Immature natural killer cell (primary cell): ENCODE results near the gene MCRIP2. TPM values are rescaled to one million over a fixed set of nuclear protein-coding genes. Genes with fewer than 3 reads are reported as not detected.

Experiments
- DNase-seq, 3 donors: peaks; one replicate each; pipeline ENCODE4 v3.0.0; 2022; ENCODE audit warnings: mixed read lengths in 1 of 3
- H3K27ac Mint-ChIP-seq, 6 donors: one replicate each; pipeline ENCODE4 v1.8.0; 2020; ENCODE audit warnings: mixed read lengths in 6 of 6, mild to moderate bottlenecking in 5 of 6, inconsistent platforms in 4 of 6, moderate library complexity in 3 of 6
- H3K27me3 Mint-ChIP-seq, 3 donors: one replicate each; pipeline ENCODE4 v1.8.0; 2020 to 2021; ENCODE audit warnings: low read depth in 3 of 3, mild to moderate bottlenecking in 3 of 3, mixed read lengths in 3 of 3, moderate library complexity in 3 of 3, inconsistent platforms in 1 of 3
- H3K36me3 Mint-ChIP-seq, 3 donors: one replicate each; pipeline ENCODE4 v1.8.0; 2020; ENCODE audit warnings: mixed read lengths in 3 of 3, inconsistent platforms in 2 of 3, mild to moderate bottlenecking in 2 of 3
- H3K4me1 Mint-ChIP-seq, 2 donors: one replicate each; pipeline ENCODE4 v1.8.0; 2020; ENCODE audit warnings: inconsistent platforms in 2 of 2, mild to moderate bottlenecking in 2 of 2, mixed read lengths in 2 of 2, moderate library complexity in 1 of 2
- H3K4me3 Mint-ChIP-seq, 5 donors: one replicate each; pipeline ENCODE4 v1.8.0; 2020; ENCODE audit warnings: mild to moderate bottlenecking in 5 of 5, mixed read lengths in 5 of 5, inconsistent platforms in 3 of 5, moderate library complexity in 3 of 5
- H3K9me3 Mint-ChIP-seq, 6 donors: one replicate each; pipeline ENCODE4 v1.8.0; 2020; ENCODE audit warnings: mild to moderate bottlenecking in 6 of 6, mixed read lengths in 6 of 6, inconsistent platforms in 4 of 6, moderate library complexity in 3 of 6
- polyA plus RNA-seq, 3 donors: library from polyadenylated mRNA; unstranded; fragments of 300-500 nt; fragmentation: Illumina TruSeq; gene quantifications; one replicate each; pipeline ENCODE4 v1.2.3, GENCODE V29; 2021

Gene MCRIP2
- polyA plus RNA-seq, 3 donors from 2014 or later: 16.8 to 36.3 (median 22.8) TPM

GRCh38 chr16:694863-695354 lies 53.3 kb downstream of the MCRIP2 start:
- no peak for DNase-seq
- Mint-ChIP-seq H3K4me1 (peaks cover 14 to 18% of the 10 kb centered on the region in 2 donors), H3K27me3 (peaks cover 10 to 23% (median 10%) of the 10 kb centered on the region in 3 donors), H3K27ac (no peak overlapping the region), H3K9me3 (peaks cover 0 to 2% (median 0%) of the 10 kb centered on the region in 6 donors), H3K36me3 (no peaks in the 10 kb centered on the region), H3K4me3 (no peak overlapping the region)

DNA sequence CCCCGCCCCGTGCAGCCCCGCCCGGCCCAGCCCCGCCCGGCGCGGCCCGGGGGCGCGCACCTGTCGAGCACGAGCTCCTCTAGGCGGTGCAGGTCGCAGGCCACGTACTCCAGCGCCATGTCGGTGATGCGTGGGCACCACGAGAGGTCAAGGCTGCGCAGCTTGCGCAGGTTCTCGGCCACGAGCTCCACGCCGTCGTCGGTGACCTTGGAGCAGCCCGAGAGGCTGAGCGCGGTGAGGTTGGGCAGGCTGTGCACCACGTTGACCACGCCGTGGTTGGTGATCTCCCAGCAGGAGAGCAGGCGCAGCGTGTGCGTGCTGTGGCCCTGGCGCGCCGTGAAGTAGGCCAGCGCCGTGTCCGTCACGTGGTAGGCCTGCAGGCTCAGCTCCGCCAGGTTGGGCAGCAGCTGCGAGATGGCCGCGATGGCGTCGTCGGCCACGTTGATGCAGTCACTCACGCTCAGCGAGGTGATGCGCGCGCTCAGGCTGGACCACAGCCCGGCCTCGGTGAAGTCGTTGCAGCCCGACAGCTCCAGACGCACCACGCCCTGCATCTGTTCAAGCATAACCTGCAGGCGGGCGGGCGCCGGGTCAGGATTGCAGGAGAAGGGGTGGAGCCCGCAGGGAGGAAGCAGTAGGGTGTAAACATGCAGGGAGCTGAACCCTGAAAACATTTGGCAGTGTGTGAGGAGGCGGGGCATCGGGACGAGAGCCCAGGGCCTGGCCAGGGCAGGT lies 53.9 kb downstream of the MCRIP2 start:
- peak in 1 of 3 donors; percentile 22 for DNase-seq
- H3K27ac Mint-ChIP-seq: peak overlapping the region in 1 of 6 donors; percentile 16

More for the DNA sequence above, 53.9 kb downstream of the MCRIP2 start:
- H3K36me3 Mint-ChIP-seq: no peaks in the 10 kb centered on the region
- H3K9me3 Mint-ChIP-seq: peaks cover 0 to 2% (median 0%) of the 10 kb centered on the region in 6 donors
- H3K27me3 Mint-ChIP-seq: peaks cover 10 to 21% (median 10%) of the 10 kb centered on the region in 3 donors
- peaks cover 8 to 16% of the 10 kb centered on the region in 2 donors for H3K4me1 Mint-ChIP-seq
- peak overlapping the region; percentile 27 to 51 (median 46) for H3K4me3 Mint-ChIP-seq

Other genes with a start within 250 kb of the MCRIP2 start
- gene NME4, start 244.6 kb upstream of the MCRIP2 start, polyA plus RNA-seq: 10 to 100 TPM; 30.4 to 53.7 (median 36.5) TPM
- 10 to 100 TPM in 1 of 3 donors, 1 to 10 TPM in 2; 3.6 to 12.9 (median 5.4) TPM for gene DECR2, start 239.9 kb upstream of the MCRIP2 start, polyA plus RNA-seq
- gene RAB11FIP3, start 216.2 kb upstream of the MCRIP2 start, polyA plus RNA-seq: 1 to 10 TPM in 2 of 3 donors, under 1 TPM in 1; 0.04 to 3.7 (median 1.8) TPM
- gene CAPN15, start 114.1 kb upstream of the MCRIP2 start, polyA plus RNA-seq: 10 to 100 TPM in 2 of 3 donors, 1 to 10 TPM in 1; 9.2 to 30.7 (median 10.1) TPM
- not detected for gene PRR35, start 81.4 kb upstream of the MCRIP2 start, polyA plus RNA-seq
- under 1 TPM in 2 of 3 donors, not detected in 1; 0.42 to 0.61 TPM for gene NHLRC4, start 74.8 kb upstream of the MCRIP2 start, polyA plus RNA-seq
- 10 to 100 TPM; 10.5 to 17.7 (median 12.6) TPM for gene PIGQ, start 71.9 kb upstream of the MCRIP2 start, polyA plus RNA-seq
- 10 to 100 TPM in 1 of 3 donors, 1 to 10 TPM in 2; 4.6 to 17.5 (median 5.8) TPM for gene RAB40C, start 51.8 kb upstream of the MCRIP2 start, polyA plus RNA-seq
- gene WFIKKN1, start 10.8 kb upstream of the MCRIP2 start, polyA plus RNA-seq: under 1 TPM in 2 of 3 donors, not detected in 1; 0.17 to 0.19 TPM
- 100 to 1,000 TPM in 1 of 3 donors, 10 to 100 TPM in 2; 89.3 to 128 (median 93.9) TPM for gene METTL26, start 5.5 kb upstream of the MCRIP2 start, polyA plus RNA-seq
- 1 to 10 TPM in 2 of 3 donors, not detected in 1; 1.2 to 2.4 TPM for gene WDR90, start 7.5 kb downstream of the MCRIP2 start, polyA plus RNA-seq
- gene RHOT2, start 26.3 kb downstream of the MCRIP2 start, polyA plus RNA-seq: 10 to 100 TPM; 36.8 to 53.3 (median 43.0) TPM
- gene RHBDL1, start 33.8 kb downstream of the MCRIP2 start, polyA plus RNA-seq: not detected
- 100 to 1,000 TPM; 183 to 225 (median 194) TPM for gene STUB1, start 38.6 kb downstream of the MCRIP2 start, polyA plus RNA-seq
- 10 to 100 TPM; 38.3 to 63.5 (median 47.4) TPM for gene JMJD8, start 42.5 kb downstream of the MCRIP2 start, polyA plus RNA-seq
- 10 to 100 TPM in 1 of 3 donors, 1 to 10 TPM in 2; 4.9 to 15.1 (median 5.2) TPM for gene WDR24, start 48.6 kb downstream of the MCRIP2 start, polyA plus RNA-seq
- under 1 TPM in 1 of 3 donors, not detected in 2; 0.20 TPM for gene FBXL16, start 64.0 kb downstream of the MCRIP2 start, polyA plus RNA-seq
- gene METRN, start 73.3 kb downstream of the MCRIP2 start, polyA plus RNA-seq: 10 to 100 TPM; 29.6 to 61.7 (median 45.4) TPM
- gene ANTKMT, start 79.3 kb downstream of the MCRIP2 start, polyA plus RNA-seq: 100 to 1,000 TPM in 1 of 3 donors, 10 to 100 TPM in 2; 71.7 to 110 (median 94.1) TPM
- gene CCDC78, start 84.6 kb downstream of the MCRIP2 start, polyA plus RNA-seq: 1 to 10 TPM in 2 of 3 donors, under 1 TPM in 1; 0.34 to 1.7 (median 1.4) TPM
- 10 to 100 TPM in 1 of 3 donors, 1 to 10 TPM in 2; 6.4 to 12.0 (median 9.1) TPM for gene HAGHL, start 85.3 kb downstream of the MCRIP2 start, polyA plus RNA-seq
- gene CIAO3, start 99.2 kb downstream of the MCRIP2 start, polyA plus RNA-seq: 10 to 100 TPM in 2 of 3 donors, 1 to 10 TPM in 1; 4.6 to 25.5 (median 17.5) TPM
- gene MSLN, start 118.9 kb downstream of the MCRIP2 start, polyA plus RNA-seq: not detected
- 10 to 100 TPM; 23.9 to 49.9 (median 27.7) TPM for gene RPUSD1, start 146.6 kb downstream of the MCRIP2 start, polyA plus RNA-seq
- gene CHTF18, start 146.8 kb downstream of the MCRIP2 start, polyA plus RNA-seq: 1 to 10 TPM in 2 of 3 donors, not detected in 1; 6.3 to 9.2 TPM
- not detected for gene GNG13, start 158.9 kb downstream of the MCRIP2 start, polyA plus RNA-seq